H1 (cell line): Measurements from ENCODE around the gene HOXA13. TPM values are rescaled to one million over a fixed set of nuclear protein-coding genes. Genes with fewer than 3 reads are reported as not detected.

Experiments used
- ASH2L ChIP-seq: fragments of 200-600, 300-600 bp; sonication (generic); IDR thresholded peaks from one replicate; pipeline ENCODE4 v1.7.1; 2017; ENCODE audit warnings: low read length
- BRCA1 ChIP-seq: IDR thresholded peaks from 2 replicates; pipeline ENCODE4 v1.6.1; 2012; ENCODE audit warnings: low read depth, low read length, improper control_type of control experiment
- CBX8 ChIP-seq: fragments of 300-800, 300-1000 bp; sonication (generic); IDR thresholded peaks from 2 replicates; pipeline ENCODE4 v1.7.1; 2016; ENCODE audit warnings: low read depth, low read length, borderline replicate concordance
- CHD7 ChIP-seq: fragments of 300-600 bp; sonication (generic); IDR thresholded peaks from 2 replicates; pipeline ENCODE4 v1.7.1; 2012; ENCODE audit warnings: low read length, moderate library complexity, mild to moderate bottlenecking, inconsistent platforms; ENCODE audit not compliant: insufficient replicate concordance
- CREB1 ChIP-seq: IDR thresholded peaks from 2 replicates; pipeline ENCODE4 v1.6.1; 2012; ENCODE audit warnings: inconsistent platforms
- GTF2F1 ChIP-seq: IDR thresholded peaks from 2 replicates; pipeline ENCODE4 v1.6.1; 2012; ENCODE audit warnings: low read depth, low read length, improper control_type of control experiment, borderline replicate concordance
- KDM5A ChIP-seq: fragments of 200-600 bp; IDR thresholded peaks from 2 replicates; pipeline ENCODE4 v1.7.1; 2012; ENCODE audit warnings: mild to moderate bottlenecking, low read length, inconsistent platforms, mixed read lengths
- SUZ12 ChIP-seq: fragments of 200-600 bp; sonication (generic); IDR thresholded peaks from 2 replicates; pipeline ENCODE4 v1.6.1; 2012; ENCODE audit warnings: mild to moderate bottlenecking, inconsistent platforms, low read length, moderate library complexity, mixed read lengths
- polyA plus RNA-seq, 7 experiments: library from polyadenylated mRNA; depleted of rRNA in 3 of 7; stranded (reverse) in 5 of 7; unstranded in 2 of 7; fragments of >200 nt in 5 of 7; fragments of 200-250 nt in 2 of 7; gene quantifications; 1 replicate in 5 of 7; 2 replicates in 1 of 7; 4 replicates in 1 of 7; pipeline versions ENCODE4 v1.2.1 to v1.2.3, GENCODE V29; 2011 to 2013; ENCODE audit warnings: missing spikeins in 2 of 7, mixed read lengths in 2 of 7
- total RNA-seq: library from RNA; stranded (reverse); fragmentation: NEBNext Ultra II Directional; extraction: Animal tissue kit (Norgen Biotek cat#: 25700); gene quantifications from 2 replicates; pipeline ENCODE4 v1.2.1, GENCODE V29; 2021

Gene HOXA13
- total and polyA plus RNA-seq, 2 of the 8 experiments (the other 6 are each of a cell fraction or from before 2014, with no cell fraction given), result not detected

GRCh38 chr7:27152816-27153442 lies 47.0 kb downstream of the HOXA13 start (continued):
- peak; percentile 96; the same call in 1 of the 2 replicates for TF ChIP-seq CBX8
- TF ChIP-seq GTF2F1, result no peak
- no peak for TF ChIP-seq CREB1
- no peak for TF ChIP-seq CHD7
- TF ChIP-seq ASH2L, result no peak
- TF ChIP-seq BRCA1, result no peak
- peak; percentile 1; the same call in 1 of the 2 replicates for TF ChIP-seq SUZ12
- TF ChIP-seq KDM5A, result no peak
